Left hindlimb (tissue), 1 donor: ENCODE results near the gene DLL3.
A peak's percentile ranks its signal among the peaks of the same experiment; 100 is the strongest.
"Not testable (repeated sequence)": the region's sequence is repeated elsewhere in the genome, so short reads cannot be mapped to it uniquely, and the experiment has no call there.

Experiments
- DNase-seq: peaks from one replicate; pipeline ENCODE4 v3.0.0-alpha.2; 2018

DLL3 gene, protein sequence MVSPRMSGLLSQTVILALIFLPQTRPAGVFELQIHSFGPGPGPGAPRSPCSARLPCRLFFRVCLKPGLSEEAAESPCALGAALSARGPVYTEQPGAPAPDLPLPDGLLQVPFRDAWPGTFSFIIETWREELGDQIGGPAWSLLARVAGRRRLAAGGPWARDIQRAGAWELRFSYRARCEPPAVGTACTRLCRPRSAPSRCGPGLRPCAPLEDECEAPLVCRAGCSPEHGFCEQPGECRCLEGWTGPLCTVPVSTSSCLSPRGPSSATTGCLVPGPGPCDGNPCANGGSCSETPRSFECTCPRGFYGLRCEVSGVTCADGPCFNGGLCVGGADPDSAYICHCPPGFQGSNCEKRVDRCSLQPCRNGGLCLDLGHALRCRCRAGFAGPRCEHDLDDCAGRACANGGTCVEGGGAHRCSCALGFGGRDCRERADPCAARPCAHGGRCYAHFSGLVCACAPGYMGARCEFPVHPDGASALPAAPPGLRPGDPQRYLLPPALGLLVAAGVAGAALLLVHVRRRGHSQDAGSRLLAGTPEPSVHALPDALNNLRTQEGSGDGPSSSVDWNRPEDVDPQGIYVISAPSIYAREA

DNA sequence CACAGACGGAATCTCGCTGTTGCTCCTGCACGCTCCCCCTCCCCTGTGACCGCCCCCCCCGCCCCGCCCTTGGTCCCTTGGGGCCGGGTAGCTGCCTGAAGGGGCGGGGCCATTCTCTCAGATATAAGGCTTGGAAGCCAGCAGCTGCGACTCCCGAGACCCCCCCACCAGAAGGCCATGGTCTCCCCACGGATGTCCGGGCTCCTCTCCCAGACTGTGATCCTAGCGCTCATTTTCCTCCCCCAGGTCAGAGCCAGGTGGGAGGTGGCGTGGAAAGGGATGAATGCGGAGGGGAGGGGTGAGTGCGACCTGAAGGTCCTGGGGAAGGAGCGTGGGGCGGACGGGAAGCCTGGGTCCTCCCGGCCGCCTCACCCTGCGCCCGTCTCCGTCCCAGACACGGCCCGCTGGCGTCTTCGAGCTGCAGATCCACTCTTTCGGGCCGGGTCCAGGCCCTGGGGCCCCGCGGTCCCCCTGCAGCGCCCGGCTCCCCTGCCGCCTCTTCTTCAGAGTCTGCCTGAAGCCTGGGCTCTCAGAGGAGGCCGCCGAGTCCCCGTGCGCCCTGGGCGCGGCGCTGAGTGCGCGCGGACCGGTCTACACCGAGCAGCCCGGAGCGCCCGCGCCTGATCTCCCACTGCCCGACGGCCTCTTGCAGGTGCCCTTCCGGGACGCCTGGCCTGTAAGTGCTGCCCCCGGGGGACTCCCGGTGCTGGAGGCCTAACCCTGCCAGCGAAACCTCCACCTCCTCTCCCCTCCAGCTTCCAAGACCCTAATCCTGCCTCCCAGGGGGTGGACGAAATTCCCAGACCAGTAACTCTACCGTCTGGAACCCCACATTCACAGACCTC, at the start of gene DLL3:
TSS of gene DLL3 (plus strand) at position 150 of the 845 bp plus-strand sequence. CDS start at position 178, 28 bp downstream.
- DNase-seq, result no peak

DNA sequence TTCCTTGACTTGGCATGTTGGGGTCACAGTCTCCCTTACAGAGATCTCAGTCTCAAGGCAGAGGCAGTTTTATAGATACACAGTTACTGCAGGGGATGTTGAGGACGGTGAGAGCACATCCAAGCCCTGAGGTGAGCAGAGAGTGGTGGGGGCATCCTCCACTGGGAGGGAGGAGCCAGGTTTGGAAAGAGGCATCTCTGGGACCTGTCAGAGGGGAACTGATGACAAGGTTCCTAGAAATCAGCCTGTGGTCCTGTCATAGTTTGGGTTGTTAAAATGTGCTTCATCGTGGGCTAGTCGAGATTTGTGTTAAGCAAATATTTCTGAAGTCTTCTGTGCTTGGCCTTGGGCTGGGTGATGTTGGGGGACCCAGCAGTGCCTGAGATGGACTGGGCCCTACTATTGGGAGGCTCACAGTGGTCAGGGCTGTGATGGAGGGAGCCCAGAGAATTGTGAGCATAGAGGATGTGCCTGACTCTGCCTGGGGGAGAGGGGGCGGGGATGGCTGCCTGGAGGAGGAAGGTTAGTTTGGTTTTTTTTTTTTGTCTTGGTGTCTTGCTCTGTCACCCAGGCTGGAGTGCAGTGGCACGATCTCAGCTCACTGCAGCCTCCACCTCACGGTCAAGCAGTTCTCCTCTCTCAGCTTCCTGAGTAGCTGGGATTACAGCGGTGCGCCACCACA, 49.5 kb upstream of the DLL3 start:
- no peak for DNase-seq

DNA sequence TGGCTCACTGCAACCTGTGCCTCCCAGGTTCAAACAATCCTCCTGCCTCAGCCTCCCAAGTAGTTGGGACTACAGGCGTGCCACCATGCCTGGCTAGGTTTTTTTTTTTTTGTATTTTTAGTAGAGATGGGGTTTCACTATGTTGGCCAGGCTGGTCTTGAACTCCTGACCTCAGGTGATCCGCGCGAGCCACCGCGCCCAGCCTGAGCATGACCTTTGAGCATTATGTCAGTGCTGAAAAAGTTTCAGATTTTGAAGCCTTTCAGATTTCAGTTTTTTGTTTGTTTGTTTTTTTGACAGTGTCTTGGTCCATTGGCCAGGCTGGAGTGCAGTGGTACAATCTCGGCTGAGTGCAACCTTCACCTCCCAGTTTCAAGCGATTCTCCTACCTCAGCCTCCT, 47.5 kb upstream of the DLL3 start:
- DNase-seq, result not testable (repeated sequence)

DNA sequence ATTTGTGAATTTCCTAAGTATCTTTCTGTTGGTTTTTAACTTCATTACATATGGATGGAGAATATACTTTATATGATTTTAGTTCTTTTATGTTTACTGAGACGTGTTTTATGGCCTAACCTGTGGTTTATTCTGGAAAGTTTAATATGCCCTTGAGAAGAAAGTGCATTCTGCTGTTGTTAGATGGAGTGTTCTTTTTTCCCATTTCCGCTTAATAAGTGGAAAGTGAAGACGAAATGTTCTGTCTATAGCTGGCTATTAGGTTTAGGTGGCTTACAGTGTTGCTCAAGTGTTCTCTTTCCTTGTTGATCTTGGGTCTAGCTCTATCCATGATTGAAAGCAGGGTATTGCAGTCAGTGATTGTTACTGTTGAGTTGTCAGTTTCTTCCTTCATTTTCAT, 35.3 kb upstream of the DLL3 start:
- no peak for DNase-seq

DNA sequence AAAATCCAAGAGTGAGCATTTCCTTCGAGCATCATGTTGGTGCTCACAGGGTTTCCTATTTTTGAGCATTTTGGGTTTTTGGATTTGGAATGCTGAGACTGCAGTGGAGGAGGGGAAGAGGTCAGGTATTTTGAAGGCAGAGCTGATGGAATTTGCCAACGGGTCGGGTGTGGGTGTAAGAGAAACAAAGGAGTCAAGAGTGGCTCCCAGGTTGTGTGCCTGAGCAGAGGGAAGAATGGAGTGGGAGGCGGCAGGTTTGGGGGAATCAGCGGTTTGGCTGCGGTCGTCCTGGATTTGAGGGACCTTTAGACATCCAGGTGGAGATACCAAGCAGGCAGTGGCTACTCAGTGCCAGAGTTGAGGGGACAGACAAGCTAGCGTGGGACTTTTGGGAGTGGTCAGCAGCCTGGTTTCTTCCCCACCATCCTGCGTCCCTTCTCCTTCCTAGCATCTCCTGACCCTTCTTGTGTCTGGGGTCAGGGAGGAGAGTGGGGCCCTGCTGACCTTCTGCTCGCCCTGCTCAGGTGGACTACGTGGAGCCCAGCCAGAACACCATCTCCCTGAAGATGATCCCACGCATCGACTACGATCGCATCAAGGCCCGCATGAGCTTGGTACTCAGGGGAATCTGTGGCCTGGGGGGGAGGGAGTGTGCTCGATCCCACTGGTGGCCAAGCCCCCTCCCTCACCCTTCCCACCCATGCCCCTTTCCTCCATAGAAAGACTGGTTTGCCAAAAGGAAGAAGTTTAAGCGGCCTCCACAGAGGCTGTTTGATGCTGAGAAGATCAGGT, 32.6 kb upstream of the DLL3 start:
- no peak for DNase-seq

DNA sequence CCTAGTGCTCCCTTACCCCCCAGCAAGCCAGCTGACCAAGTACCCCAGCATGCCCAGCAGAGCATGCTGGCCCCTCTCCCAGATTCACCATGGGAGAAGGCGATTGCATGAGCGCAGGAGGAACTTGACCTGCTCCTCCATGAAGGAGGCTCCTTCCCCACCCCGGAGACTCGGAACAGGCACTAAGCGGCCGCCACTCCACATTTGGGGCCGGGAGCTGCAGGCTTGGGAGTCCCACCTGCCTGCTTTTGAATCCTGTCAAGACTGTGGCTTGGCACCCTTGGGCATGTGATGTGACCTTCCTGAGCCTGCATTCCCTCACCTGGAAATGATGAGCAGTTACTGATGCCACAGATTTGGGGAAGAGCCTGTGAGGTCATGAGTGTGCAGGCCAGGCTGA, 30.8 kb upstream of the DLL3 start:
- no peak for DNase-seq

DNA sequence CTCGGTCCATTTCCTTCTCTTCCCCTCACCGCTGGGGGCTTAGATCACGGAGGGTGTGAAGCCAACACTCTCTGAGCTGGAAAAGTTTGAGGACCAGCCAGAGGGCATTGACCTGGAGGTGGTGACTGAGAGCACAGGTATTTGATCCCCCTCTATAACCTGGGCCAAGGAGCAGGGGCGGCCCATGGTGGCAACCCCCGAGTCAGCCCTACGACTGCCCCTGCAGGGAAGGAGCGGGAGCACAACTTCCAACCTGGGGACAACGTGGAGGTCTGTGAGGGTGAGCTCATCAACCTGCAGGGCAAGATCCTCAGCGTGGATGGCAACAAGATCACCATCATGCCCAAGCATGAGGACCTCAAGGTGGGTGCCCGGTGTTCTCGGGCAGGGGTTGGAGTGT, 29.7 kb upstream of the DLL3 start:
- no peak for DNase-seq

DNA sequence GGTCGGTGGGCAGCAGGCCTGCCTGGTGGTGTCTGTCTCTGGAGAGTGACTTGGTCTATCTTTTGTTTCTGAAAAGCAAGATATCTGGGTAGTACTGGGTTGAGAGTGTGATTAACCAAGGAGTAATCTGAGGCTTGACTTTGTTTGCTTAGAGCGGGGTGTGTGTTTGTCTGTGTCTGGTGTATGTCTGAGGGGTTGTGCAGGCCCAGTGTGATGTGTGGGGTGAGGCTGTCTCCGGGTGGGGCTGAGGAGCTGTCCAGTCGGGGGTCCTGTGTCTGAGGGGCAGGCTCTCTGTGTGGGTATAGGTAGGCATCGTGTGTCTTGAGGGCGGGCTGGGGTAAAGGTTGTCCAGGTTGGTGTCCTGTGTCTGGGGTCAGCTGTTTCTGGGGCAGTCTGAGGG, 29.2 kb upstream of the DLL3 start:
- no peak for DNase-seq

DNA sequence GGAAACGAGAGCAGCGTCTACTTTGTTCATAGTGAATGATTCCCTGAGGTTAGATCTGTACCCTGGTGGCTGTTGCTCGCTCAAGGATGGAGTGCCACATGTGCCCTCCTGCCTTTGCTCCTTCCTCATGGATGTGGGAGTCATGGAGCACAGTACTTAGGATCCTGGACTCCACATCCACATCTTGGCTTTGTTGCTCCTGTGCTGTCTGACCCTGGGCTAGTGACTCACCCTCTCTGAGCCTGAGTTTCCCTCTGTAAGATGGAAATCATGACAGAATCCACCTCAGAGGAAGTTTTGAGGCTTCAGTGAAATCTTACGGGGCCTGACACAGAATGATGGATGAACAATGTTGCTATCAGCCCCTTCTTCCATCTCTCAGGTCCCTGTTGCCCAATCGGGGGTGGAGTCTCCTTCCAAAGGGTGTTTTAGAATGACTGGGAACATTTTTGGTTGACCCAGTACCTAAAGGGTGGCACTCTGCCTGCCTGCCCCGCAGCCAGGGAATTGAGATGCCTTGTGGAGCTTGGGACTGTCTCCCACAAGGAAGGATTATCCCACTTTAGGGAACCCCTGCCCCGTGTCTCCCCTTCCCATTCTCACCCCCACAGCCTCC, 27.9 kb upstream of the DLL3 start:
- DNase-seq, result no peak

DNA sequence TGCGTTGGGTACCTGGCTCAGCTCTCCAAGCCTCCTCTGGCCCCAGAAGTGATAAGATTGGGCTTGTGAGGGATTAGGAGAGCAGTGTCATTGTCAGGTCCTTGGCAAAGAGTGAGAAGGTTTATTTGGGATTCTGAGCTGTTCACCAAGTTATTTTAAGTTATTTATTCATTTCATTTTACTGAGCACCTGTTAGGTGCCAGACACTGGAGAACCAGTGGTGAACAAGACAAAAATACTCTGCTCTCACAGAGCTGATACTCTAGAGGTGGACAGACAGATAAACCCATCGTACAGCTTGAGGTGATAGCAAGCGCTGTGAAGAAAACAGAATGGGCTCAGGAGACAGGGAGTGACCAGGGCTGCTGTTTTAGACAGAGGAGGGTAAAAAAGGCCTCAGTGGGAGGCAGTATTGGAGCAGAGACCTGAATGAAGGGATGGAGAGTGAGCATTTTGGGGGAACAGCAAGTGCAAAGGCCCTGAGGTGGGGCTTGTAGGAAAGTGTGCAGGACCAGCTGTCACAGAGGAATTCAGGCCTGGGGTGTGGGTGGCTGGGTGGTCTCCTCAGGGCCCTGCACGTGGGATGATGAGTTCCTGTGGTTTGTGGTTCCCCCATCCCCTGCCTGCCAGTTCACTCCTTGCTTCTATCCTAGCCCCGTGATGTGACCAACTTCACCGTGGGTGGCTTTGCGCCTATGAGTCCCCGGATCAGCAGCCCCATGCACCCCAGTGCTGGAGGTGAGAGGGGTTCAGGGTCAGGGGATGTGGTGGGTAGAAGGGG, 26.8 kb upstream of the DLL3 start:
- no peak for DNase-seq

DNA sequence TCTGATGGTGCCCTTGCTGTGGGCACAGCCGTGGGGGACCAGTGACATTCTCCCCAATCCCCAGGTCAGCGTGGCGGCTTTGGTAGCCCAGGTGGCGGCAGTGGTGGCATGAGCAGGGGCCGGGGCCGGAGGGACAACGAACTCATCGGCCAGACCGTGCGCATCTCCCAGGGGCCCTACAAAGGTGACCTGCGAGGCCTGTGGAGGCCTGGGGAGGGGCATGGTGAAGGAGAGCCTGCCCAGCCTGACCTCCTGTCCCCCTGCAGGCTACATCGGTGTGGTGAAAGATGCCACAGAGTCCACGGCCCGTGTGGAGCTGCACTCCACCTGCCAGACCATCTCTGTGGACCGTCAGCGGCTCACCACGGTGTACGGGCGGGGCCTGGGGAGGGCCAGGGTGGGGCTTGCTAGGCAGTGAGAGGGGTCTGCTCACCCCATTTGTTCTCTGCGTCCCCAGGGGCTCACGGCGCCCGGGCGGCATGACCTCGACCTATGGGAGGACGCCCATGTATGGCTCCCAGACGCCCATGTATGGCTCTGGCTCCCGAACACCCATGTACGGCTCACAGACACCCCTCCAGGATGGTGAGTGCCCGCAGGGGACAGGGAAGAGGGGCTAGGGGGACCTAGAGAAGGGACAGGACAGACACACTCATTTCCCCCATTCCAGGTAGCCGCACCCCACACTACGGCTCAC, 25.9 kb upstream of the DLL3 start:
- DNase-seq, result no peak

DNA sequence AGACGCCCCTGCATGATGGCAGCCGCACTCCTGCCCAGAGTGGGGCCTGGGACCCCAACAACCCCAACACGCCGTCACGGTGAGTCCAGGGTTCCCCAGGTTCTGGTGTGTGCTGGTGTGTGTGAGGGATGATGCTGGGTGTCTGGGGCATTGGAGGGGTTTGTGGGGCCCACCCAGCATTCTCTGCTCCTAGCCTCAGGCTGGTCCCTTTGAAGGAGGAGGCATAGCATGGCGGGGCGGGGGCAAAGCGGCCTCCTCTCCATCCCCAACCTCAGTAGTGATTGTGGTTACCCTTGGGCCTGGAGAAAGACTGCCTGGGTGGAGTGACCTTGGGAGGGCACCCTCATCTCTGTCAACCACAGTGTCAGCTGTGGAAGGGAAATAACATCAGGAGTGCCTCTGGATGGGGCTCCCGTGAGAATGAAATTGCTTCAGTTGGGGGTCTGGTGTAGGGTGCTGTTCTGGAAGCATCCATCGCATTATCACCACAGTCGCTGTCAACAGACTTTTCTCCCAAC, 25.2 kb upstream of the DLL3 start:
- DNase-seq, result no peak

DNA sequence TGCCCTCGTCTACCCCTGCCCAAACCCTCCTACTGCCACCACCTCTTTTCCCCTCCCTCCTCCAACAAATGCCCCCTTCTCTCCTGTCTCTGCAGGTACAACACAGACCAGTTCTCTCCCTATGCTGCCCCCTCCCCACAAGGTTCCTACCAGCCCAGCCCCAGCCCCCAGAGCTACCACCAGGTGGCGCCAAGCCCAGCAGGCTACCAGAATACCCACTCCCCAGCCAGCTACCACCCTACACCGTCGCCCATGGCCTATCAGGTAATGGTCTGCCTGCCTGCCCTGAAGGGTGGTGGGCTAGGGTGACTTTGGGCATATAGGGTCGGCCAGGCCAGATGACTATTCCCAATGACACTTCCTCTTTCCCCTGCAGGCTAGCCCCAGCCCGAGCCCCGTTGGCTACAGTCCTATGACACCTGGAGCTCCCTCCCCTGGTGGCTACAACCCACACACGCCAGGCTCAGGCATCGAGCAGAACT, 24.6 kb upstream of the DLL3 start:
- peak; percentile 63 for DNase-seq

DNA sequence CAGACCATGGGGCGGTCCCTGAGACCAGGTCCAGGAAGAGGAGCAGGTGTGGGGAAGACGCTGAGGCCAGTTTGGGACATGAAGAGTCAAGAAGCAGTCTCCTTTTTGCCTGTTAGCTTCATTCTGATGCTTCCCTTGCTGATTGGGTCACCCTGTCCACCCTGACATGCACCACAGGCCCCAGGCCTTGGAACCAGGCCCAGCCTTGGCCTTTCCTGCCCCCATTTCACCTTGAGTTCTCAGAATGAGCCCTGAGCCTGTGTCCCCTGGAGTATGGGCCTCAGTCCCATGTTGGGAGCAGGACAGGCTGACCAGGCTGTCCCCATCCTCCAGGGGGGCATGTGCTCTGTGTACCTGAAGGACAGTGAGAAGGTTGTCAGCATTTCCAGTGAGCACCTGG, 23.0 kb upstream of the DLL3 start:
- no peak for DNase-seq

DNA sequence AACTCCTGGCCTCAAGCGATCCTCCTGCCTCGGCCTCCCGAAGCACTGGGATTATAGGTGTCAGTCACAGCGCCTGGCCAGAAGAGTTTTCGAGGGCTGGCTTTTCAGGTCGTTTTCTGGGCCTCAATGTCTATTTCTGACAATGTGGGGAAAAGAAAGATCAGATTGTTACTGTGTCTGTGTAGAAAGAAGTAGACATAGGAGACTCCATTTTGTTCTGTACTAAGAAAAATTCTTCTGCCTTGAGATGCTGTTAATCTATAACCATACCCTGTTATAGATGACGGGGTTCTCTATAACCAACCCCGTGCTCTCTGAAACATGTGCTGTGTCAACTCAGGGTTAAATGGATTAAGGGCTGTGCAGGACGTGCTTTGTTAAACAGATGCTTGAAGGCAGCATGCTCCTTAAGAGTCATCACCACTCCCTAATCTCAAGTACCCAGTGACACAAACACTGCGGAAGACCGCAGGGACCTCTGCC, 19.4 kb upstream of the DLL3 start:
- DNase-seq, result not testable (repeated sequence)

DNA sequence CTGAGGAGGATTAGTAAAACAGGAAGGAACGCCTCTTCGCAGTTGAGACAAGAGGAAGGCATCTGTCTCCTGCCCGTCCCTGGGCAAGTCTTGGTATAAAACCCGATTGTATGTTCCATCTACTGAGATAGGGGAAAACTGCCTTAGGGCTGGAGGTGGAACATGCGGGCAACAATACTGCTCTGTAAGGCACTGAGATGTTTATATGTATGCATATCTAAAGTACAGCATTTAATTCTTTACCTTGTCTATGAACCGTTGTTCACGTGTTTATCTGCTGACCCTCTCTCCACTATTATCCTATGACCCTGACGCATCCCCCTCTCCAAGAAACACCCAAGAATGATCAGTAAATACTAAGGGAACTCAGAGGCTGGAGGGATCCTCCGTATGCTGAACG, 18.8 kb upstream of the DLL3 start:
- no peak for DNase-seq

DNA sequence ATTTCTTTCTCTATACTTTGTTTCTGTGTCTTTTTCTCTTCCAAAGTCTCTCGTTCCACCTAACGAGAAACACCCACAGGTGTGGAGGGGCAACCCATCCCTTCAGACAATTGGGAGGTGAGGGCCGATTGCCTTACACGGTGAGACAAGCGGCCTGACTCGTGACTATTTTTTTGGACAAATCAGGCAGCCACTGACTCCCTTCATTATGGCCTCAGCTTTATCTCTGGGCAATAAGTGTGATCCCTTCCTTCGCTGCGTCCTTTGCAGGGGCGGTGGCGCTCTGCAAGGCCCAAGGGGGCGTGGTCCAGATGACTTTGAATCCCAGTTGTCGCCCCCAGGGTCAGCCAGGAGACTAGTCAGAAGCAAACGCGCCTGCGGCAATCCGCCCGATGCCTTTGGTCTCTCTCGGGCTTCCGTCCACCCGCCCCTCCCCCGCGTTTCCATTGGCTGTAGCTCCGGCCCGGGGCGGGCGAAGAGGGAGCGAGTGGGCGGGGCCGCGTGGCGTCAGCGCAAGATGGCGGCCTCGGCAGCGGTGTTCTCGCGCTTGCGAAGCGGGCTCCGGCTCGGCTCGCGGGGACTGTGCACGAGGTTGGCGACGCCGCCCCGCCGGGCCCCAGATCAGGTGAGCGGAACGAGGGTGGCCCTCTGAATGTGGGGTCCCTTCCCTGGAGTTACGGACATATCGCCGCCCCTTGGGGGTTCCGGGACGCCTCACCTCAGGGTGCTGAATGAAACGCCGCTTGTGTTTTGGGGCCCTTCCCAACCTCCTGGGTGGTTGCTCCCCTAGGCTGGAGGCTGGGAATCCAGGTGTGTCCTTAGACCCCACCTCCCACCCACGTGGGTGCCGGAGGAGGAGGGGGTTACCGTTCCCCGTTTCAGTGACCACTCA, 18.2 kb upstream of the DLL3 start, which contains the start of gene TIMM50:
TSS of gene TIMM50 (plus strand) at position 502 of the 892 bp plus-strand sequence. CDS start at position 518, 16 bp downstream.
- DNase-seq, result peak; percentile 97

DNA sequence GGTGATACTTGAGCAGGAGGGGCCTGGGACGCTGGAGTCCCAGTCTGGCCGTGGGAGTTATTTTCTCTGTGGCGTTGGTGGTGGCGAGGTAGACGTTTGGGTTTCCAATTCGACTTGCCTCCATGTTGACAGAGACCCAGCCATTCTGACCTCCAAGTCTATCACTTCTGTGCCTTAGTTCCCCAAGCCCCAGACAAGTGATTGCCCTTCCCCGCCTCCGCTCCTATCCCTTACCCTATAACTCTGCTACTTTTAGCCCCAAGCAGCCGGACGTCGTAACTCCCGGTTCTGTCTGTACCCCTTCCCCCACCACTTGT, 17.6 kb upstream of the DLL3 start:
- DNase-seq, result no peak

DNA sequence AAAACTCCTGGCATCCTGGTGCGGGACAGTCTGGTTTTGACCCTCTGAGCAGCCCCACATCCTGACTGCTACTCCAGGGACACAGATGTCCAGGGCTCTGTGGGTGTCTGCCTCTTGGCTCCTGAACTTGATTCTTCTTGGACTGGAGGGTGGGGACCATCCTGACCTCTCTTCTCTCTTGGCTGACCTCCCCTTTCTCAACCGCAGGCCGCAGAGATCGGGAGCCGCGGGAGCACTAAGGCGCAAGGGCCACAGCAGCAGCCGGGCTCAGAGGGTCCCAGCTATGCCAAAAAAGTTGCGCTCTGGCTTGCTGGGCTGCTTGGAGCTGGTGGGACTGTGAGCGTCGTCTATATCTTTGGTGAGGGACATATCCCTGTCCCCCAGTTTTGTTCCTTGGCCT, 17.1 kb upstream of the DLL3 start:
- no peak for DNase-seq
